CD4-positive, alpha-beta T cell (primary cell): Measurements from ENCODE around the gene KDM4B. TPM values are rescaled to one million over a fixed set of nuclear protein-coding genes. Genes with fewer than 3 reads are reported as not detected.

Experiments
- ATAC-seq: fragments of 200-7000 bp; cut with Tn5 transposase; one replicate; pipeline ENCODE4 v1.10.0; 2022; ENCODE audit warnings: mild to moderate bottlenecking; ENCODE audit not compliant: poor library complexity
- CTCF ChIA-PET: fragments of 350-600 bp; sonication (Branson Sonifier 250); formaldehyde crosslinking; loops from one replicate; lab custom pipeline; 2021; ENCODE audit warnings: antibody characterized with exemption, inconsistent platforms; lab: Charles Lee
- POLR2A ChIA-PET: fragments of 350-600 bp; sonication (Branson Sonifier 250); formaldehyde crosslinking; loops from one replicate; lab custom pipeline; 2021; ENCODE audit warnings: antibody characterized with exemption, inconsistent platforms; lab: Charles Lee
- DNase-seq, 14 experiments: peaks; one replicate each; pipeline ENCODE4 v3.0.0-alpha.2; 2013 to 2020; ENCODE audit warnings: mixed read lengths in 2 of 14
- H3K27ac ChIP-seq, 2 donors: one replicate each; pipeline versions ENCODE4 v1.5.1 to v1.7.0; 2013; ENCODE audit warnings: low read length in 2 of 2, low read depth in 1 of 2, mild to moderate bottlenecking in 1 of 2
- H3K27me3 ChIP-seq, 2 experiments: 1 replicate in 1 of 2; 2 replicates in 1 of 2; pipeline versions ENCODE4 v1.6.1 to v1.7.0; 2013; ENCODE audit warnings: low read length in 2 of 2, control low read depth in 1 of 2, mild to moderate bottlenecking in 1 of 2, moderate library complexity in 1 of 2; ENCODE audit not compliant: insufficient read depth in 2 of 2, control insufficient read depth in 1 of 2
- H3K36me3 ChIP-seq: one replicate; pipeline ENCODE4 v1.6.1; 2013; ENCODE audit warnings: low read length, control low read depth; ENCODE audit not compliant: insufficient read depth
- H3K4me1 ChIP-seq: one replicate; pipeline ENCODE4 v1.6.1; 2013; ENCODE audit warnings: low read length, control low read depth; ENCODE audit not compliant: insufficient read depth
- H3K4me3 ChIP-seq: one replicate; pipeline ENCODE4 v1.5.1; 2013; ENCODE audit warnings: mild to moderate bottlenecking, low read length, moderate library complexity
- H3K9me3 ChIP-seq, 2 experiments: 1 replicate in 1 of 2; 2 replicates in 1 of 2; pipeline versions ENCODE4 v1.6.1 to v1.7.0; 2013; ENCODE audit warnings: low read length in 2 of 2, mild to moderate bottlenecking in 2 of 2, control low read depth in 1 of 2, moderate library complexity in 1 of 2; ENCODE audit not compliant: control insufficient read depth in 1 of 2, insufficient read depth in 1 of 2
- H3K27ac Mint-ChIP-seq: one replicate; pipeline ENCODE4 v1.8.0; 2020; ENCODE audit warnings: mixed read lengths
- H3K27me3 Mint-ChIP-seq: one replicate; pipeline ENCODE4 v1.8.0; 2021; ENCODE audit warnings: mixed read lengths
- H3K36me3 Mint-ChIP-seq: one replicate; pipeline ENCODE4 v1.8.0; 2021; ENCODE audit warnings: low read depth, mixed read lengths
- H3K4me1 Mint-ChIP-seq: one replicate; pipeline ENCODE4 v1.8.0; 2021; ENCODE audit warnings: low read depth, mixed read lengths
- H3K4me3 Mint-ChIP-seq: one replicate; pipeline ENCODE4 v1.8.0; 2020; ENCODE audit warnings: mild to moderate bottlenecking, mixed read lengths
- H3K9me3 Mint-ChIP-seq: one replicate; pipeline ENCODE4 v1.8.0; 2020; ENCODE audit warnings: mixed read lengths
- CTCF ChIP-seq: fragments of 200-600 bp; IDR thresholded peaks from one replicate; pipeline ENCODE4 v1.8.0; 2022; ENCODE audit warnings: antibody characterized with exemption, mild to moderate bottlenecking
- intact Hi-C, 2 experiments: fragments of 100-400 bp; cut with DNase I in 1 of 2; cut with micrococcal nuclease in 1 of 2; formaldehyde crosslinking; loops; one replicate each; pipeline versions ENCODE4 v1.15.1 to v1.9.0; 2023 to 2025; cut with DNase I, micrococcal nuclease
- total RNA-seq, 174 experiments: library from RNA in 2 of 174; stranded (reverse) in 2 of 174; gene quantifications; one replicate each; pipeline ENCODE4 v1.2.3 and lab custom pipeline; 2021 to 2026

Gene KDM4B
- total RNA-seq, 2 experiments from 2014 or later = 41.8 to 42.5 TPM

- Histone ChIP-seq H3K27ac (no peak overlapping the region), H3K27me3 (no peaks in the 10 kb centered on the region), H3K4me1 (no peaks in the 10 kb centered on the region), H3K9me3 (peaks cover 9 to 38% of the 10 kb centered on the region in 2 experiments), H3K4me3 (no peak overlapping the region), H3K36me3 (peaks cover 7% of the 10 kb centered on the region)
- Mint-ChIP-seq H3K36me3 (no peaks in the 10 kb centered on the region), H3K4me3 (no peak overlapping the region), H3K4me1 (no peaks in the 10 kb centered on the region), H3K27me3 (no peaks in the 10 kb centered on the region), H3K9me3 (no peaks in the 10 kb centered on the region), H3K27ac (no peak overlapping the region)
- ATAC-seq (no peak), DNase-seq (peak in 1 of 14 experiments; percentile 16)
- ChIA-PET CTCF (interaction anchor here (0.7 kb wide), 1 partner anchor 20 kb away, joined by 3 read pairs; no protein-coding TSS in a partner anchor), POLR2A (no interaction called here)
- TF ChIP-seq CTCF = no peak
- intact Hi-C loops = loop anchor here in 1 of 2 experiments (1.0 kb wide), 1 partner anchor 107 kb away; no protein-coding TSS in a partner anchor
Measured at GRCh38 chr19:5154799-5155426, 186.0 kb downstream of the KDM4B start.

- ATAC-seq = no peak
- peaks cover 4% of the 10 kb centered on the region for H3K36me3 ChIP-seq
- Mint-ChIP-seq H3K27ac (no peak overlapping the region), H3K4me1 (no peaks in the 10 kb centered on the region), H3K27me3 (no peaks in the 10 kb centered on the region), H3K9me3 (no peaks in the 10 kb centered on the region), H3K4me3 (no peak overlapping the region), H3K36me3 (no peaks in the 10 kb centered on the region)
- POLR2A ChIA-PET = no interaction called here
- peaks cover 9 to 35% of the 10 kb centered on the region in 2 experiments for H3K9me3 ChIP-seq
- TF ChIP-seq CTCF = no peak
- H3K27ac ChIP-seq = no peak overlapping the region
- no peak overlapping the region for H3K4me3 ChIP-seq
- no peaks in the 10 kb centered on the region for H3K4me1 ChIP-seq
- intact Hi-C loops = no loop called here
- CTCF ChIA-PET = no interaction called here
- no peak for DNase-seq
- H3K27me3 ChIP-seq = no peaks in the 10 kb centered on the region
Measured at GRCh38 chr19:5155586-5156210, 186.8 kb downstream of the KDM4B start.

- ATAC-seq (no peak), DNase-seq (no peak)
- Histone ChIP-seq H3K4me3 (no peak overlapping the region), H3K4me1 (no peaks in the 10 kb centered on the region), H3K27me3 (no peaks in the 10 kb centered on the region), H3K36me3 (no peaks in the 10 kb centered on the region), H3K9me3 (peaks cover 9 to 35% of the 10 kb centered on the region in 2 experiments), H3K27ac (no peak overlapping the region)
- H3K4me3 Mint-ChIP-seq = no peak overlapping the region
- H3K4me1 Mint-ChIP-seq = no peaks in the 10 kb centered on the region
- intact Hi-C loops = no loop called here
- POLR2A ChIA-PET = no interaction called here
- H3K27me3 Mint-ChIP-seq = no peaks in the 10 kb centered on the region
- no peaks in the 10 kb centered on the region for H3K9me3 Mint-ChIP-seq
- TF ChIP-seq CTCF = no peak
- CTCF ChIA-PET = no interaction called here
- H3K36me3 Mint-ChIP-seq = no peaks in the 10 kb centered on the region
- no peak overlapping the region for H3K27ac Mint-ChIP-seq
Measured at GRCh38 chr19:5156231-5156986, 187.5 kb downstream of the KDM4B start.
